G401 (cell line): Measurements from ENCODE around the gene IRF4. TPM values are rescaled to one million over a fixed set of nuclear protein-coding genes. Genes with fewer than 3 reads are reported as not detected.

Source experiments
- DNase-seq: peaks from one replicate; pipeline ENCODE4 v3.0.0-alpha.2; 2015; ENCODE audit warnings: low spot score
- in situ Hi-C: cut with HindIII; loops from 2 replicates; pipeline ENCODE4 v1.10.0; 2016; ENCODE audit warnings: low sequenced_read_pairs, mixed read lengths
- total RNA-seq: library from RNA; depleted of rRNA; stranded (reverse); fragments of >200 nt; shearing (Covaris generic); gene quantifications from 2 replicates; pipeline ENCODE4 v1.2.3, GENCODE V29; 2014

Gene IRF4
- total RNA-seq, 1 experiment from 2014 or later = not detected

DNA sequence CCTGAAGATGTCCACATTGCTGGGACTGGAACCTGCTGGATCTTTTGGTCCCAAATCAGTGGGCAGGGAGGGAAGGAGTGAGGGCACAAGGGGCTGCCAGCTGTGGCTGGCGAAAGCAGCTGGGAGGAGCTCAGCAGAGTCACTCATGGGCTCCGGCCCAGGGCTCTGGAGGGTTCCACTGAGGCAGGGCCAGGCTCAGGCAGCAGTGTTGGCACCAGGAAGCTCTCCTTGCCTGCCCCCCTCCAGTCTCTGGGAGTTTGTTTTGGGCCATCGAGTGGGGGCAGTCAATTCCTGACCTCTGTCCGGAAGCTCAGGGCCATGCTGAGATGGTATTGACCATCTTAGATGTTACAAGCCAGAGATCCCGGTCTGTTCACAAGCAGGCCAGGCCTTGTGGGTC is 39.1 kb upstream of the IRF4 start:
- in situ Hi-C loops = no loop called here

DNA sequence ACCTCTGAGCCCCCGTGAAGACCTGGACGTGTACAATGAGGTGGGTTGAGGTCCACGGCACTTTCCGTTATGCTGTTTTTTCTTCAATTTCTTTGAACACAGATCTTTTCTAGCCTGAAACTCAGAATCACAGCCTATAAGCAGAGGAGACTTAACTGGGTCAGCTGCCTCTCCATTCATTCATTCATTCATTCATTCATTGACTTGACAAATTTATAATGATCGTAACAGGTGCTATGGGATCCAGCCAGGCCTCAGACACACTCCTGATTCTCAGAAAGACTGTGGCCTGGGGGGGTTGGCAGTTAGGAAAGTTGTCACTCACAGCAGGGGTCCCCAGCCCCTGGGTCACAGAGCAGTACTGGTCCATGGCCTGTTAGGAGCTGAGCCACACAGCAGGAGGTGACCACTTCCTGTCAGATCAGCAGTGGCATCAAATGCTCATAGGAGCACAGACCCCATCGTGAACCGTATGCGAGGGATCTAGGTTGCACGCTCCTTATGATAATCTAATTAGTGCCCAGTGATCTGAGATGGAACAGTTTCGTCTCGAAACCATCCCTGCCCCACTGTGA is 38.6 kb upstream of the IRF4 start:
- in situ Hi-C loops = no loop called here
- DNase-seq = no peak

More for the DNA sequence above, 39.1 kb upstream of the IRF4 start:
- DNase-seq = no peak

- peak; percentile 19 for DNase-seq
- in situ Hi-C loops = no loop called here
Measured at GRCh38 chr6:353642-354614, 37.6 kb upstream of the IRF4 start.

- in situ Hi-C loops = no loop called here
- DNase-seq = no peak
Measured at GRCh38 chr6:354631-355280, 36.8 kb upstream of the IRF4 start.

GRCh38 chr6:355373-356208 is 36.0 kb upstream of the IRF4 start:
- DNase-seq = no peak
- in situ Hi-C loops = no loop called here

GRCh38 chr6:356828-357251 is 34.7 kb upstream of the IRF4 start:
- DNase-seq = no peak
- in situ Hi-C loops = no loop called here

GRCh38 chr6:357261-357790 is 34.2 kb upstream of the IRF4 start:
- no peak for DNase-seq
- in situ Hi-C loops = no loop called here

DNA sequence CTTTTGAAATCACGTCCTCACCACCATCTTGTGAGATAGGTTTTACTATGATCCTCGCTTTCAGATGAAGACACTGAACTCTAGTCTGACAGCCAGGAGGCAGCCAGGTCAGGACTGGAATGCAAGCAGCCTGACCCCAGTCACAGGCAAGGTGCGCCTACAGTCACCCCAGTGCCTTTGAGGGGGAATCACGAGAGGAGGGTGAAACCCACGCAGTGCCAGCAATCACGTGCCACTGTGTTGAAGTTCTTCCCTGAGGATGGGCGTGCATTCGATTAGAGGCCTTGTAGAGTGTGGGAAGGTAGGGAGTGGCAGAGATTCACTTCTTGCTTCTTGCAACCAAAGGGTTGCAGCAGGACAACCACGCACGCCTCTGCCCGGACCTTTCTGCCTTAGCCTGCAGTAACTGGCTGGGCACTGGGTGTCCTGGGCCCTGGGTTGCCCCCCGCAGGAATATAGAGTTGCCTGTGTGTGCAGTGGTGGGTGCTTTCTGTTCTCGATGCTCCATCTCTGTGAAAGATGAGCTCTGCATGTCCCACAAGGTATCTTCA is 33.7 kb upstream of the IRF4 start:
- in situ Hi-C loops = no loop called here
- DNase-seq = no peak

GRCh38 chr6:358432-358831 is 33.1 kb upstream of the IRF4 start:
- no peak for DNase-seq
- in situ Hi-C loops = no loop called here

- no peak for DNase-seq
Measured at GRCh38 chr6:358847-359246, 32.7 kb upstream of the IRF4 start.

GRCh38 chr6:359261-360035 is 32.1 kb upstream of the IRF4 start:
- no peak for DNase-seq
- in situ Hi-C loops = no loop called here

More at GRCh38 chr6:358847-359246, 32.7 kb upstream of the IRF4 start:
- in situ Hi-C loops = no loop called here

- in situ Hi-C loops = no loop called here
Measured at GRCh38 chr6:360349-360748, 31.2 kb upstream of the IRF4 start.

DNA sequence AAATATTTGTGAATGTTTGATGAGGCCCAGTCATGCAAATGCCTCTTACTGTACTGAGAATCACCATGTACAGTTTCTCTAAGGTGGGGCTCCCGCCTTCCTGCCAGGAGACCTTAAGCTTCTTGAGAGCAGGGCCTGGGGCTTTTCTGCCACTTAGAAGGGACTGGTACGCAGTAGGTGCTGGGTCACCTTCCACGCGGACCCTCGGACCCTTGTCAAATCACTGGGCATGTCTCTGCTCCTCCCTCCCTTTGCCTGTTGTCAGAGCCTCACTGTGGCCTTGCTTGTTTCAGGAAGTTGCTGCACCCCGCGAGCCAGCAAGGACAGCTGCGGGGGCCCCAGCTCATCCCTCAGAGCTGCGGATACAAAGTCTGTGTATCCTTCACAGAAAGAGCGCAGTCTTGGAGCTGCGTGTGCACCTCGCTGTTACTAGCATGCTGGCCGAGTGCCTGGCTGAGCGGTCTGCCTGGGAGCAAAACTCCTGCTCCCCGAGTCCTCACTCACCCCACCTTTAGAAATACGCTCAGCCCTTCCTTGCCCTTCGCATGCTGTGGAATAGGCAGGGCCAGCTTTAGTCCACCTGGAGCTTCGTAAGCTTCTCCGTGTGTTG is 30.7 kb upstream of the IRF4 start:
- no peak for DNase-seq
- in situ Hi-C loops = no loop called here

More at GRCh38 chr6:360349-360748, 31.2 kb upstream of the IRF4 start:
- no peak for DNase-seq

- DNase-seq = no peak
- in situ Hi-C loops = no loop called here
Measured at GRCh38 chr6:361411-362132, 30.0 kb upstream of the IRF4 start.

- DNase-seq = no peak
- in situ Hi-C loops = no loop called here
Measured at GRCh38 chr6:362231-362923, 29.2 kb upstream of the IRF4 start.

DNA sequence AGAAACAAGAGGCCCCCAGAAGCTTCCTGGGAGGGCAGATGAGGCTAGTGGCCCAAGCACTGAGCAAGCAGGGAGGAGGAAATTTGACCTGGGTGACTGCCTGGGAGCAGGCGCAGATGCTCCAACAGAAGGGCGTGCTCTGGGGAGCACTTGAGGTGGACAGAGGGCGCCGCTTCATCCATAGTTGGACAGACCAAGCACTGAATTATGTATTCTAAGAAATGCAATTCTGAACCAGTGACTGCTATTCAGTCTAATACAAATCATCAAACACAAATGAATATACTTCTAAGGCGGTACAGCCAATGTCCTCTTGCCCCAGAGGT is 28.7 kb upstream of the IRF4 start:
- DNase-seq = no peak
- in situ Hi-C loops = no loop called here

GRCh38 chr6:363291-363690 is 28.3 kb upstream of the IRF4 start:
- in situ Hi-C loops = no loop called here

More at GRCh38 chr6:363291-363690, 28.3 kb upstream of the IRF4 start:
- no peak for DNase-seq
